SK-N-SH (cell line): ENCODE measurements around the gene CELA3B.

ENCODE experiments used
- CTCF ChIP-seq: fragments of 200-600 bp; sonication (generic); IDR thresholded peaks from 2 replicates; pipeline ENCODE4 v1.6.1; 2017; ENCODE audit warnings: antibody characterized with exemption, mild to moderate bottlenecking, moderate library complexity
- GABPA ChIP-seq: IDR thresholded peaks from 2 replicates; pipeline ENCODE4 v1.4.0; 2012; ENCODE audit warnings: low read depth, mild to moderate bottlenecking
- MEF2A ChIP-seq: IDR thresholded peaks from 2 replicates; pipeline ENCODE4 v1.4.0; 2012; ENCODE audit warnings: low read depth, borderline replicate concordance
- POLR2AphosphoS5 ChIP-seq: IDR thresholded peaks from 2 replicates; pipeline ENCODE4 v1.6.1; 2012; ENCODE audit warnings: low read depth, low read length
- TAF1 ChIP-seq: IDR thresholded peaks from 2 replicates; pipeline ENCODE4 v1.6.1; 2012; ENCODE audit warnings: low read depth, mild to moderate bottlenecking, low read length, moderate library complexity, borderline replicate concordance
- YY1 ChIP-seq: IDR thresholded peaks from 2 replicates; pipeline ENCODE4 v1.4.0; 2012; ENCODE audit warnings: low read depth, mild to moderate bottlenecking

- TF ChIP-seq YY1 (no peak), CTCF (no peak), POLR2AphosphoS5 (no peak), MEF2A (no peak), TAF1 (no peak), GABPA (no peak)
These were observed 41.4 kb upstream of the CELA3B start for GRCh38 chr1:21935393-21935804.
